GDM1 (cell line): Measurements from ENCODE around the gene ACOX2.

Experiments
- DNase-seq: peaks from one replicate; lab custom pipeline; 2025; lab: John Stamatoyannopoulos, UW

The ACOX2 gene

GRCh38 chr3:58502872-58503271 lies 34.1 kb downstream of the ACOX2 start:
- DNase-seq, result no peak

DNA sequence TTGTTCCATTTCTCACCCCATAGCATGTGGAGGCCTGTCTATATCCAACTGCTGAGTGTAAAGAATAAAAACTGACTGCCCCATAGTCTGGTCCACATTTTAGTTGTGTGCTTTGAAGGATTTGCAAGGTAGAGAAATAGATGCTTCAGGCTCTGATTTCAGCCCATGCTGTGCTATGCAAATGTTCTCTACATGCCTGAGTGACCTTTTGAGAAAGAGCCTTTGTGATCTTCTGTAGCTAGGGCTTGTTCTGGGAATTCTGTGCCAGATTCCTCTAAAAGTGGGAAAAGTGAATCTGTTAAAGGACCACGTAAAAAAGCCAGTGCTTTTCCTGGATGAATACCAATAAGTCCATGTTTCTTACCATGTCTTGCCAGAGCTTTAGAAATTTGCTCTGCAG lies 39.9 kb downstream of the ACOX2 start:
- DNase-seq, result no peak

DNA sequence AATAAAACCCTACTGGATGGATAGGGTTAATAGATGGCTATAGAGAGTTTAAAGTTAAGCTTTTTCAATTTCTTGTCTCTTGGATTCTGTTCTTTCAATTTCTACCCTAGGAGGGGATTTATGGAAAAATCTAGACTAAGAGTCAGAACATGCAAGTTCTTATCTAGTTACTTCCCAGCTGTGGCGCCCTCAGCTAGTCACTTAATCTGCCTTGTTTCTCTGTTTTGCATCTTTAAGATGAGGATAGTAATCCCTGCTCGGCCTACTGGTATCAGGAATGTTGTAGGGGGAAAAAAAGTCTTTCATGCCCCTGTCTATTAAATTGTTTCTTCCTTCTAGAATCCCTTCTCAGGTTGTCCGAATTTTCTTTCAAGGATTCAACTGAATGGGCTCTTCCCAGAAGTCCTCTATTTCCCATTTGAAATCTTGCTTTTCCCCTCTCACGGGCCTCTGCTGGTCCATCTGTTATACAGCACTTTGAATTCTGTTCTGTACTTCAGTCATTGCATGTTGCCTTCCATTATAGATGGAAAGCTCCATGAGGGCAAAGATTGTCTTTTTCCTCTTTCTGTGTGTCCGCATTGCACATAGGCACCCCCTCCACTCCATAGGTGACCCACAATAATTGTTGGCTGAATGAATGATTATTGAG lies 40.7 kb downstream of the ACOX2 start:
- DNase-seq, result no peak

GRCh38 chr3:58495101-58495500 lies 41.9 kb downstream of the ACOX2 start:
- no peak for DNase-seq

DNA sequence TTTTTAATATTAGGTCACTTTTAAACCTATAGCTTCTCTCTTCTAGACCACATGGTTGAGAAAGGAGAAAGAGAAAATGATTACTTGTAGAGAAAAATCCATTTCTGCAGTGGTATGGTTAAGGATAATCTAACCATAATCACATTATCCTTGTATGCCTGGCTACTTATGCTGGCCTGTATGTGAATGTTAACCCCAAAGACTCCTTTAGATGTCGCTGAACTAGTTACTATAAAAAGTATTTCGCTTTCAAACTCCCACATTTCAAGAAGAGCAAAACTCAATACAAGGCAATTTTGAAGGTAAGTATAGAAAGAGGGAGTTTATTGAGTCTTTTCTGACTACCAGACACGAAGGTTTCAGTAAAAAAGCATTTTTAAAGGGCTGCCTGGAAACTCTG lies 42.9 kb downstream of the ACOX2 start:
- no peak for DNase-seq

GRCh38 chr3:58492494-58492905 lies 44.5 kb downstream of the ACOX2 start:
- DNase-seq, result no peak

- peak; percentile 95 for DNase-seq
Measured at GRCh38 chr3:58491506-58492402, 45.2 kb downstream of the ACOX2 start, which contains the start of gene KCTD6. Gene KCTD6 (plus strand): TSS chr3:58492096. CDS start chr3:58498756, 6,660 bp downstream.

- no peak for DNase-seq
Measured at GRCh38 chr3:58490860-58491501, 46.0 kb downstream of the ACOX2 start.

GRCh38 chr3:58488967-58489366 lies 48.0 kb downstream of the ACOX2 start:
- DNase-seq, result no peak

DNA sequence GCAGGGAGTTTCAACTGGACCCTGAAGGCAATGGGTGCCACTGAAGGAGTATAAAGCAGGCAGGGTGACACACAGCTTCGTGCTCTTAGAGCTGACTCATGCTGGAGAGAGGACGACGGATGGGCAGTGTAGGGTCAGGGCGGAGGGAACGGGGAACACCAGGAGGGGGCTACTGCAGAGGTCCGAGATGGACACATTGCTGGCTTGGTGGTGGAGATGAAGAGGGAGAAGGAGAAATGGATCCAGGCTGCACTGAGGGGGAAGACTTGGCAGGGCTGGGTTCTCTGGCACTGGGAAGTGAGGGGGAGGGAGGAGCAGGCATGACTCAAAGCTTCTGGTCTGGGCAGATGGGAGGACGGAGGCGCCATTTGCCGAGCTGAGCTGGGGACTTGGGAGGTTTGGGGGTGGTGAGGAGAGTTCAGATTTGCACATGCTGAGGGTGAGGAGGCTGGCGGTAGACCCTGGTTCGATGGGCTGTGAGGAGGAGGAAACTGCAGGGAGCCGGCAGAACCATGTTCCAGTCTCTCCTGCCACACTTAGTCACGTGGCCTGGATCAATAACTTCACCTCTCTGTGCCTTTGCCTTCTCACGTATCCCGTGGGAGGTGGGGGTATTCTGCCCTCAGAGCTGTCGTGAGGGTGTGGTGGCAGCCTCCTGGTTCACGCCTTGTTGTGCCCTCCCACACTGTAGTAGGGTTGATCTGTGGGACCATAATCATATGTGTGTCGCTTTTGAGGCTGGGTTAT lies 49.7 kb downstream of the ACOX2 start:
- DNase-seq, result no peak

DNA sequence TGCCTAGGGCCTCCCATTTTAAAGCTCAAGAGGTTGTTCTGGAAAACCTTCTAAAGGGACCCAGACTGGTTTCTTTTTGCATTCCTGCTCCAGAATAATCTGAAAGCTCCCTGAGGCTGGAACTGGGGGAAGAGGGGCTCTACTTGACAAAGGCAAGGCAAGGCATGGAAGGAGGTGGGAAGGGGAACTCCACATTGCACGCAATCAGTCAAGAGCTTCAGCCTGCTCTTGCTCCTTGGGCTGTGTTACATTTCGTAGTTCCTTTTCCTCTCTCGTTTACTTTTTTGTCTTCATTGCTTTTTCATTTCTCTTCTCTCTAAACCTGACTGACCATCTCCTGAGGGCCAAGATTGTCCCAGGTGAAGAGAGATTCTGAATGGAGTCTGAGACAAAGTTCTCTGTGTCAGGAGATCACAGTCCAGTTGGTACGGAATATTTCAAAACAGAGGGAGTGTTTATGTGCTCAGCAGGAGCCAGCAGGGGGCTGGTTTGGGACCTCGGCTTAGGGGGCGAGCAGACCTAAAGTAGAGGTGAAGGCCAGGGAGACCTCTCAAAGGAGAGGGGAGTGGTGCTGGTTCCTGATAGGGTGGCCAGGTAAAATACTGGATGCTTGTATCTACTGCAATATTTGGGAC lies 51.1 kb downstream of the ACOX2 start:
- DNase-seq, result no peak

DNA sequence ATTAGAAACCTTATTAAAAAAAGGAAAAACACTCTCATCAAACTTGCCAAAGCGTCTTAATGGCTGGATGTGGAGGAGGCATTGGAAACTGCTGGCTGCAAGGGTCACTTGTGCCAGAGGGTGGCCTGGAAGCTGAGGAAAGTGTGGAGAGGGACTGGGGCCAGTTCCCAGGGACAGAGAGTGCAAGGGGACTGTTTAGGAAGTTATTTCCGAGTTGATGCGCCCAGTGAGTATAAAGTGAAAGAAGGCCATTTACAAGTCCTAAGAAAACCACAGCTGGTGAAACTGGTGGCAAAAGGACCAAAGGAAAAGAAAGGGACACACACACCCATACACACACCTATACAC lies 52.3 kb downstream of the ACOX2 start:
- DNase-seq, result no peak

- DNase-seq, result no peak
Measured at GRCh38 chr3:58484045-58484721, 52.8 kb downstream of the ACOX2 start.

GRCh38 chr3:58482917-58483636 lies 53.9 kb downstream of the ACOX2 start:
- DNase-seq, result no peak

GRCh38 chr3:58480309-58480708 lies 56.7 kb downstream of the ACOX2 start:
- no peak for DNase-seq

- DNase-seq, result no peak
Measured at GRCh38 chr3:58478781-58479180, 58.2 kb downstream of the ACOX2 start.

- no peak for DNase-seq
Measured at GRCh38 chr3:58474967-58475578, 61.9 kb downstream of the ACOX2 start.

- peak; percentile 11 for DNase-seq
Measured at GRCh38 chr3:58474348-58474911, 62.6 kb downstream of the ACOX2 start.

- DNase-seq, result no peak
Measured at GRCh38 chr3:58473275-58473674, 63.7 kb downstream of the ACOX2 start.
